Panc1 (cell line): ENCODE data around the gene ALPL. TPM values are rescaled to one million over a fixed set of nuclear protein-coding genes. Genes with fewer than 3 reads are reported as not detected.

Experiments
- ATAC-seq: fragments of 200-7000 bp; cut with Tn5 transposase; 2 replicates; pipeline ENCODE4 v1.9.1; 2020; ENCODE audit warnings: mild to moderate bottlenecking, moderate library complexity
- BruUV-seq: library from RNA; stranded (reverse); fragments of 400-500 nt; replicated peaks from 2 replicates; lab custom pipeline; 2021; lab: Mats Ljungman, UMichigan
- CTCF ChIA-PET: fragments of 300-600 bp; sonication (Branson Sonifier 250); formaldehyde crosslinking; loops from one replicate; lab custom pipeline; 2022; ENCODE audit warnings: antibody characterized with exemption; lab: Charles Lee
- POLR2A ChIA-PET: fragments of 300-600 bp; sonication (Branson Sonifier 250); formaldehyde crosslinking; loops from one replicate; lab custom pipeline; 2022; ENCODE audit warnings: antibody characterized with exemption; lab: Charles Lee
- DNase-seq: peaks from one replicate; pipeline ENCODE4 v3.0.0-alpha.2; 2010; ENCODE audit warnings: low read depth, low spot score
- H3K27ac ChIP-seq: 2 replicates; pipeline ENCODE4 v1.5.1; 2011; ENCODE audit warnings: mild to moderate bottlenecking, low read length, inconsistent platforms
- H3K27me3 ChIP-seq: fragments of 200-500 bp; sonication (Bioruptor generic); 2 replicates; pipeline ENCODE4 v1.6.0; 2014; ENCODE audit warnings: low read length, inconsistent platforms; ENCODE audit not compliant: control insufficient read depth, insufficient read depth
- H3K36me3 ChIP-seq: fragments of 200-500 bp; sonication (Bioruptor generic); 2 replicates; pipeline ENCODE4 v1.5.1; 2014; ENCODE audit warnings: inconsistent platforms, mild to moderate bottlenecking, low read length, moderate library complexity; ENCODE audit not compliant: control insufficient read depth, insufficient read depth
- H3K4me1 ChIP-seq: 2 replicates; pipeline ENCODE4 v1.5.1; 2011; ENCODE audit warnings: inconsistent platforms, mild to moderate bottlenecking, low read length, moderate library complexity; ENCODE audit not compliant: control insufficient read depth, insufficient read depth
- H3K4me3 ChIP-seq, 2 experiments: 2 replicates each; pipeline ENCODE4 v1.5.1; 2011 to 2012; ENCODE audit warnings: low read depth in 2 of 2, low read length in 2 of 2, mild to moderate bottlenecking in 2 of 2, inconsistent platforms in 1 of 2, moderate library complexity in 1 of 2
- H3K9me3 ChIP-seq: fragments of 200-500 bp; sonication (Bioruptor generic); 2 replicates; pipeline ENCODE4 v1.5.1; 2014; ENCODE audit warnings: low read depth, mild to moderate bottlenecking, inconsistent platforms, low read length, moderate library complexity; ENCODE audit not compliant: control insufficient read depth, insufficient read depth
- CTCF ChIP-seq: fragments of 450-650 bp; IDR thresholded peaks from 2 replicates; pipeline ENCODE4 v1.5.1; 2017; ENCODE audit warnings: mild to moderate bottlenecking
- POLR2AphosphoS5 ChIP-seq: IDR thresholded peaks from 2 replicates; pipeline ENCODE4 v1.6.1; 2012; ENCODE audit warnings: mild to moderate bottlenecking, low read depth, low read length, moderate library complexity
- SIN3A ChIP-seq: IDR thresholded peaks from 2 replicates; pipeline ENCODE4 v1.6.1; 2012; ENCODE audit warnings: low read depth, mild to moderate bottlenecking, low read length, moderate library complexity, borderline replicate concordance; ENCODE audit not compliant: insufficient read depth
- TCF7L2 ChIP-seq: IDR thresholded peaks from 2 replicates; pipeline ENCODE4 v1.6.1; 2011; ENCODE audit warnings: mild to moderate bottlenecking, low read depth, low read length, inconsistent platforms
- in situ Hi-C: cut with HindIII; loops from 2 replicates; pipeline ENCODE4 v1.10.0; 2016; ENCODE audit warnings: low sequenced_read_pairs, low pct_unique_long_range_greater_than_20kb
- intact Hi-C: fragments of 100-400 bp; cut with micrococcal nuclease; formaldehyde crosslinking; loops from one replicate; pipeline ENCODE4 v1.10.0; 2022; ENCODE audit not compliant: unreplicated experiment
- total RNA-seq: library from RNA; stranded (reverse); gene quantifications from one replicate; pipeline ENCODE4 v1.2.1, GENCODE V29; 2021; ENCODE audit not compliant: unreplicated experiment
- TF ChIP-seq, protein P1 (sequence below), 2 experiments: IDR thresholded peaks; 2 replicates each; pipeline ENCODE4 v1.6.1; 2011 to 2012; ENCODE audit warnings: low read depth in 2 of 2, control low read depth in 1 of 2, low read length in 1 of 2, mild to moderate bottlenecking in 1 of 2, moderate library complexity in 1 of 2; ENCODE audit not compliant: insufficient read depth in 1 of 2

Gene ALPL
- total RNA-seq, 1 experiment from 2014 or later = 0.82 TPM

DNA sequence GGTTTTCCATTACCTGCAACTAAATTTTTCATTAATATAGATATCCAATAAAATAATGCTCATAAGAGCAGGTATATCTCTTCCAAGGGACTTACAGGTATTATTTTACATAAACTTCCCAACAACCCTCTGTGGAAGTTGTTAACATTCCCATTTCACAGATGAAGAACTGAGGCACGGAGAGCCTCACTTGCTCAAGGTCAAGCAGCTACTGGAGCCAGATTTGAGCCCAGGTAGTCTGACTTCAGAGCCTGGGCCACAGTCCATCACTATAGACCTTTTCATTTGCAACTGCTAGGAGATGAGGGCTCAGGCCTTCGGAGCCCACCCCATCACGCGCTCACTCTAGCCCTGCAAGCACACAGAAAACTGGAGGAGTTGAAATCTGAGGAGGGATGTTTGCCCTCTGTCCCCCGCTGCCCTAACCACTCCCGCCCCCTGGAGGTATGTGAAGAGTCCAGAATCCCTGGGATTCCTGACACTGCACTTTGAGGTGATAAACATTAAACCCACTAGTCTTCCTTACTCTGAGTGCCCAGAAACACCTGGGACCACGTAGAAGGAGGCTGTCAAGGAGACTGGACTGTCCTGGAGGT, 11.7 kb upstream of the ALPL start:
- Histone ChIP-seq H3K36me3 (no peaks in the 10 kb centered on the region), H3K27ac (no peak overlapping the region), H3K4me3 (no peak overlapping the region), H3K27me3 (no peaks in the 10 kb centered on the region), H3K9me3 (no peaks in the 10 kb centered on the region), H3K4me1 (no peaks in the 10 kb centered on the region)
- in situ Hi-C loops (no loop called here), intact Hi-C loops (loop anchor here (10.0 kb wide), 1 partner anchor 123 kb away; no protein-coding TSS in a partner anchor)
- BruUV-seq = no TSS peak
- no peak for TF ChIP-seq CTCF
- TF ChIP-seq SIN3A = no peak
- TF ChIP-seq, protein P1, sequence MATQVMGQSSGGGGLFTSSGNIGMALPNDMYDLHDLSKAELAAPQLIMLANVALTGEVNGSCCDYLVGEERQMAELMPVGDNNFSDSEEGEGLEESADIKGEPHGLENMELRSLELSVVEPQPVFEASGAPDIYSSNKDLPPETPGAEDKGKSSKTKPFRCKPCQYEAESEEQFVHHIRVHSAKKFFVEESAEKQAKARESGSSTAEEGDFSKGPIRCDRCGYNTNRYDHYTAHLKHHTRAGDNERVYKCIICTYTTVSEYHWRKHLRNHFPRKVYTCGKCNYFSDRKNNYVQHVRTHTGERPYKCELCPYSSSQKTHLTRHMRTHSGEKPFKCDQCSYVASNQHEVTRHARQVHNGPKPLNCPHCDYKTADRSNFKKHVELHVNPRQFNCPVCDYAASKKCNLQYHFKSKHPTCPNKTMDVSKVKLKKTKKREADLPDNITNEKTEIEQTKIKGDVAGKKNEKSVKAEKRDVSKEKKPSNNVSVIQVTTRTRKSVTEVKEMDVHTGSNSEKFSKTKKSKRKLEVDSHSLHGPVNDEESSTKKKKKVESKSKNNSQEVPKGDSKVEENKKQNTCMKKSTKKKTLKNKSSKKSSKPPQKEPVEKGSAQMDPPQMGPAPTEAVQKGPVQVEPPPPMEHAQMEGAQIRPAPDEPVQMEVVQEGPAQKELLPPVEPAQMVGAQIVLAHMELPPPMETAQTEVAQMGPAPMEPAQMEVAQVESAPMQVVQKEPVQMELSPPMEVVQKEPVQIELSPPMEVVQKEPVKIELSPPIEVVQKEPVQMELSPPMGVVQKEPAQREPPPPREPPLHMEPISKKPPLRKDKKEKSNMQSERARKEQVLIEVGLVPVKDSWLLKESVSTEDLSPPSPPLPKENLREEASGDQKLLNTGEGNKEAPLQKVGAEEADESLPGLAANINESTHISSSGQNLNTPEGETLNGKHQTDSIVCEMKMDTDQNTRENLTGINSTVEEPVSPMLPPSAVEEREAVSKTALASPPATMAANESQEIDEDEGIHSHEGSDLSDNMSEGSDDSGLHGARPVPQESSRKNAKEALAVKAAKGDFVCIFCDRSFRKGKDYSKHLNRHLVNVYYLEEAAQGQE (IDR thresholded peaks at IDR 0.05; ENCODE audit: insufficient read depth in 1 of 2, low read depth in 2 of 2, low read length in 1 of 2) = no peak
- TF ChIP-seq TCF7L2 = no peak
- TF ChIP-seq POLR2AphosphoS5 = no peak
- DNase-seq (no peak), ATAC-seq (no peak)
- CTCF ChIA-PET = no interaction called here
- POLR2A ChIA-PET = no interaction called here

DNA sequence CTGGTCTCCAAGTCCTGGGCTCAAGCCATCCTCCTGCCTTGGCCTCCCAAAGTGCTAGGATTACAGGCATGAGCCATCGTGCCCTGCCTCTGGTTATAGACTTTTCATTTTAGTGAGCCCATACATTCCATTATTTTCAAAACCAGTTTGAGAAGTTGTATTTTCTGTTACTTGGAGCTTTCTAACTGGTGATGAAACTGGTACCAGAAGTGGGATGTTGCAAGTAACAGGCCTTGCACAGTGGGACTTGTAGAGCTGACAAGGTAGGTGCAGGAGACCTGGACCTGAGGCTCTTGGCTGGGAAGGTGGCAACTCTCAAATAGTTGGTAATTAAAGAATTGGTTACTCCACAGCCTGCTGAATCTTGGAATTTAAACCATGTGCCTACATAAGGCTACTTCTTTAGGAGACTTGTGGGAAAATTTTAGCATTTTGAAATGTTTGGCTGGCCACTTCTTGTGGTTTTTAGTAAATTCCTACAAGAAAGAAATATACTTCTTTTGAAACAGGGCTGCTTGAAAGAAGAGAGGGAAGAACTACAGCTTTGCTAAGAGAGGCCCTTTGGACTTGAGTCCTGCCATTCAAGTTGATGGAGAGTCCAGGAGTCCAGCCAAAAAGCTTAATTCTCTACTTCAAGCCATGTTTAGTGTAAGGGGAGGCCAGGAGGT, 9.8 kb upstream of the ALPL start:
- intact Hi-C loops (loop anchor here (10.0 kb wide), 1 partner anchor 125 kb away; no protein-coding TSS in a partner anchor), in situ Hi-C loops (no loop called here)
- CTCF ChIA-PET = no interaction called here

More for the DNA sequence above, 9.8 kb upstream of the ALPL start:
- H3K27ac ChIP-seq = no peak overlapping the region
- no TSS peak for BruUV-seq
- ATAC-seq (no peak), DNase-seq (no peak)
- no peaks in the 10 kb centered on the region for H3K4me1 ChIP-seq
- H3K36me3 ChIP-seq = no peaks in the 10 kb centered on the region
- no peaks in the 10 kb centered on the region for H3K9me3 ChIP-seq
- H3K27me3 ChIP-seq = no peaks in the 10 kb centered on the region
- TF ChIP-seq POLR2AphosphoS5 (no peak), TCF7L2 (no peak), SIN3A (no peak), CTCF (no peak)
- TF ChIP-seq, protein P1 (IDR thresholded peaks at IDR 0.05; ENCODE audit: insufficient read depth in 1 of 2, low read depth in 2 of 2, low read length in 1 of 2) = no peak
- no peak overlapping the region for H3K4me3 ChIP-seq
- POLR2A ChIA-PET = no interaction called here
